ENCODE results near the gene C20orf144.

- TF ChIP-seq CTCF (conservative IDR thresholded peaks at IDR 0.05; ENCODE audit: low read length) (no peak), EZH2phosphoT487 (IDR thresholded peaks at IDR 0.05; ENCODE audit: borderline replicate concordance, low read depth, low read length) (no peak)
These were observed 31.6 kb upstream of the C20orf144 start for GRCh38 chr20:33630507-33630906.
